K562 (cell line): Measurements from ENCODE around the gene RBM12. TPM values are rescaled to one million over a fixed set of nuclear protein-coding genes. Genes with fewer than 3 reads are reported as not detected.
A peak's percentile ranks its signal among the peaks of the same experiment; 100 is the strongest.

Experiments
- ATAC-seq: fragments of 200-7000 bp; cut with Tn5 transposase; 3 replicates; pipeline ENCODE4 v1.9.1; 2020; ENCODE audit warnings: moderate library complexity
- BruUV-seq: library from RNA; stranded (reverse); fragments of 400-500 nt; replicated peaks from 2 replicates; lab custom pipeline; 2021; lab: Mats Ljungman, UMichigan
- CTCF ChIA-PET: fragments of 300-600 bp; formaldehyde crosslinking; extraction: SDS; loops from one replicate; lab custom pipeline; 2021; ENCODE audit warnings: low intra/inter-chr PET ratio; lab: Yijun Ruan, JAX
- POLR2A ChIA-PET: fragments of 300-600, 350-650 bp; sonication (Branson Sonifier 250); formaldehyde crosslinking; extraction: SDS; loops from one replicate; lab custom pipeline; 2021; ENCODE audit warnings: antibody characterized with exemption, inconsistent platforms; lab: Yijun Ruan, JAX
- DNase-seq, 4 experiments: peaks; one replicate each; pipeline versions ENCODE4 v3.0.0 to v3.0.0-alpha.2; 2011 to 2018; ENCODE audit warnings: low spot score in 3 of 4, mixed read lengths in 3 of 4; ENCODE audit errors: extremely low read depth in 1 of 4
- FAIRE-seq: peaks from 2 replicates; lab custom pipeline; 2011; peaks lifted over from hg19 to GRCh38; lab: Jason Lieb, UNC
- H2AFZ ChIP-seq: 2 replicates; pipeline ENCODE4 v1.6.0; 2011; ENCODE audit warnings: low read depth, low read length, control low read depth, inconsistent platforms
- H3K27ac ChIP-seq: fragments of 200-600 bp; 3 replicates; pipeline ENCODE4 v1.8.0; 2011; ENCODE audit warnings: low read depth, mild to moderate bottlenecking, control low read depth, inconsistent platforms, low read length, moderate library complexity, mixed read lengths; ENCODE audit errors: extremely low read depth
- H3K27me3 ChIP-seq, 2 experiments: fragments of 300-600 bp in 1 of 2; 2 replicates in 1 of 2; 3 replicates in 1 of 2; pipeline versions ENCODE4 v1.6.0 to v1.8.0; 2011; ENCODE audit warnings: inconsistent platforms in 2 of 2, low read length in 2 of 2, mild to moderate bottlenecking in 1 of 2, mixed read lengths in 1 of 2, moderate library complexity in 1 of 2; ENCODE audit not compliant: control insufficient read depth in 2 of 2, insufficient read depth in 2 of 2
- H3K36me3 ChIP-seq: fragments of 300-600 bp; 3 replicates; pipeline ENCODE4 v1.8.0; 2011; ENCODE audit warnings: mild to moderate bottlenecking, low read length, inconsistent platforms; ENCODE audit not compliant: control insufficient read depth, insufficient read depth
- H3K4me1 ChIP-seq, 2 experiments: fragments of 200-600 bp in 1 of 2; replicated peaks in 1 of 2; 2 replicates in 1 of 2; 3 replicates in 1 of 2; pipeline versions ENCODE4 v1.5.1 to v1.8.0; 2011; ENCODE audit warnings: inconsistent platforms in 2 of 2, low read length in 2 of 2, mild to moderate bottlenecking in 1 of 2, mixed read lengths in 1 of 2, moderate library complexity in 1 of 2; ENCODE audit not compliant: control insufficient read depth in 2 of 2, insufficient read depth in 2 of 2
- H3K4me2 ChIP-seq: 2 replicates; pipeline ENCODE4 v1.6.1; 2011; ENCODE audit warnings: low read length, control low read depth, inconsistent platforms, mixed read lengths; ENCODE audit not compliant: insufficient read depth
- H3K4me3 ChIP-seq: fragments of 200-600 bp; sonication (generic), shearing (Covaris generic); 2 replicates; pipeline ENCODE4 v1.5.1; 2016; ENCODE audit warnings: control low read depth, inconsistent platforms
- H3K79me2 ChIP-seq: fragments of 200-600 bp; 3 replicates; pipeline ENCODE4 v1.8.0; 2011; ENCODE audit warnings: low read length, inconsistent platforms; ENCODE audit not compliant: control insufficient read depth, insufficient read depth
- H3K9ac ChIP-seq, 2 experiments: 2 replicates each; pipeline versions ENCODE4 v1.6.0 to v1.6.1; 2011; ENCODE audit warnings: low read depth in 2 of 2, low read length in 2 of 2, control low read depth in 1 of 2, inconsistent platforms in 1 of 2, mild to moderate bottlenecking in 1 of 2, mixed read lengths in 1 of 2; ENCODE audit not compliant: insufficient read depth in 1 of 2
- H3K9me1 ChIP-seq: one replicate; pipeline ENCODE4 v1.6.0; 2011; ENCODE audit warnings: inconsistent platforms, mild to moderate bottlenecking, low read length, moderate library complexity; ENCODE audit not compliant: control insufficient read depth, insufficient read depth
- H3K9me3 ChIP-seq: replicated peaks from 2 replicates; pipeline ENCODE4 v1.5.1; 2011; ENCODE audit warnings: low read depth, low read length, inconsistent platforms; ENCODE audit not compliant: control insufficient read depth, insufficient read depth
- H4K20me1 ChIP-seq: replicated peaks from 2 replicates; pipeline ENCODE4 v1.6.1; 2011; ENCODE audit warnings: low read length, inconsistent platforms, mixed read lengths; ENCODE audit not compliant: control insufficient read depth, insufficient read depth
- ARID1B ChIP-seq: fragments of 450-650 bp; IDR thresholded peaks from 2 replicates; pipeline ENCODE4 v1.6.1; 2016; ENCODE audit warnings: antibody characterized with exemption, mild to moderate bottlenecking, inconsistent platforms
- BCOR ChIP-seq: fragments of 450-650 bp; IDR thresholded peaks from 2 replicates; pipeline ENCODE4 v1.6.1; 2016
- CBFA2T3 ChIP-seq: fragments of 450-650 bp; IDR thresholded peaks from 2 replicates; pipeline ENCODE4 v1.6.1; 2017
- DPF2 ChIP-seq: fragments of 450-650 bp; IDR thresholded peaks from 2 replicates; pipeline ENCODE4 v1.6.1; 2016
- ESRRA ChIP-seq: fragments of 450-650 bp; IDR thresholded peaks from 2 replicates; pipeline ENCODE4 v1.6.1; 2014; ENCODE audit warnings: low read depth, mild to moderate bottlenecking, moderate library complexity, borderline replicate concordance
- NCOA2 ChIP-seq, 2 experiments: fragments of 450-650 bp; IDR thresholded peaks; 2 replicates each; pipeline ENCODE4 v1.6.1; 2018; ENCODE audit warnings: mild to moderate bottlenecking in 2 of 2, moderate library complexity in 1 of 2; ENCODE audit not compliant: partially characterized antibody in 2 of 2
- RUNX1 ChIP-seq: sonication (generic); IDR thresholded peaks from 2 replicates; pipeline ENCODE4 v1.6.1; 2016; ENCODE audit warnings: antibody characterized with exemption, low read depth
- SMARCA4 ChIP-seq: fragments of 450-650 bp; IDR thresholded peaks from 2 replicates; pipeline ENCODE4 v1.6.1; 2016
- SMARCE1 ChIP-seq: fragments of 450-650 bp; IDR thresholded peaks from 2 replicates; pipeline ENCODE4 v1.7.1; 2016; ENCODE audit warnings: mild to moderate bottlenecking
- SP2 ChIP-seq: IDR thresholded peaks from 2 replicates; pipeline ENCODE4 v1.6.1; 2011; ENCODE audit warnings: mild to moderate bottlenecking, low read depth, low read length, moderate library complexity; ENCODE audit not compliant: poor library complexity, severe bottlenecking; ENCODE audit errors: extremely low read depth
- ZFP36 ChIP-seq: fragments of 150-350 bp; IDR thresholded peaks from 2 replicates; pipeline ENCODE4 v1.6.1; 2018; ENCODE audit warnings: low read length, low read depth; ENCODE audit not compliant: partially characterized antibody
- WGBS: fragments of 100-300 bp; shearing (Covaris generic); methylation state at CpG from one replicate; pipeline ENCODE4 v1.1.6; 2016; ENCODE audit warnings: low coverage, mixed read lengths; ENCODE audit not compliant: insufficient coverage; ENCODE audit errors: missing lambda C conversion rate; 5-methylcytosine and 5-hydroxymethylcytosine counted together
- in situ Hi-C: fragments of 300-500 bp; cut with MboI; formaldehyde crosslinking; loops from 4 replicates; pipeline ENCODE4 v1.15.0; 2018; ENCODE audit warnings: inconsistent platforms, mixed read lengths
- intact Hi-C: fragments of 100-400 bp; cut with micrococcal nuclease; formaldehyde crosslinking; loops from 2 replicates; pipeline ENCODE4 v1.14.2; 2022
- polyA plus RNA-seq, 8 experiments: library from polyadenylated mRNA; depleted of rRNA in 4 of 8; stranded (reverse) in 5 of 8; unstranded in 3 of 8; fragments of >200 nt; fragmentation: Nextera tagmentation in 2 of 8; fragmentation: Illumina TruSeq in 1 of 8; extraction: Ambion mirVana in 2 of 8; extraction: Trizol in 1 of 8; gene quantifications; 2 replicates each; pipeline versions ENCODE4 v1.2.1 to v1.2.3, GENCODE V29; 2011 to 2014; ENCODE audit warnings: inconsistent platforms in 1 of 8, missing spikeins in 1 of 8
- total RNA-seq, 7 experiments: library from RNA; depleted of rRNA in 6 of 7; stranded (reverse); fragments of >200 nt in 6 of 7; fragmentation: Illumina TruSeq in 2 of 7; extraction: Trizol in 2 of 7; gene quantifications; 2 replicates each; pipeline versions ENCODE4 v1.2.1 to v1.2.3, GENCODE V29; 2011 to 2021; ENCODE audit warnings: low replicate concordance in 1 of 7
- TF ChIP-seq, protein P1 (sequence below): fragments of 450-650 bp; IDR thresholded peaks from 2 replicates; pipeline ENCODE4 v1.6.1; 2014; ENCODE audit warnings: low read depth, mild to moderate bottlenecking, moderate library complexity, borderline replicate concordance
- TF ChIP-seq, protein P2 (sequence below): sonication (generic); formaldehyde crosslinking; IDR thresholded peaks from 2 replicates; pipeline ENCODE4 v1.8.1; 2022; ENCODE audit warnings: missing genetic modification reagents

The RBM12 gene
- total and polyA plus RNA-seq, 9 of the 15 experiments (the other 6 are each of a cell fraction or from before 2014, with no cell fraction given) = 5.0 to 162 (median 73.3) TPM

DNA sequence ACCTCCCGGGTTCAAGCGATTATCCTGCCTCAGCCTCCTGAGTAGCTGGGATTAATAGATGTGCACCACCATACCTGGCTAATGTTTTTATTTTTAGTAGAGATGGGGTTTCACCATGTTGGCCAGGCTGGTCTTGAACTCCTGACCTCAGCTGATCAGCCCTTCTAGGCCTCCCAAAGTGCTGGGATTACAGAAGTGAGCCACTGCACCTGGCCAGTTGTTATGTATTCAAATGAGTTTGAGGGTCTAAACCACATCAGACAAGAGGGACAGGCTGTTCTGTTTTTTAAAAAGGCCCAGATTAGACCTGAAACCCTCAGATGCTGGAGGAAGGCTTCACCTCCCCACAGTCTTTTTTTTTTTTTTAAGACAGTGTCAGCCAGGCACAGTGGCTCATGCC, 53.2 kb downstream of the RBM12 start:
- H3K9me1 ChIP-seq = no peaks in the 10 kb centered on the region
- H3K36me3 ChIP-seq = no peaks in the 10 kb centered on the region
- H3K4me3 ChIP-seq = no peak overlapping the region
- TF ChIP-seq RUNX1 = no peak
- TF ChIP-seq BCOR = 0 out of 2 replicates have a peak, but pooled peaks have one; percentile 3
- ChIA-PET POLR2A (interaction anchor here (0.6 to 0.9 kb wide), 5 partner anchors 10 to 109 kb away, joined by 3 read pairs; no protein-coding TSS in a partner anchor), CTCF (no interaction called here)
- in situ Hi-C loops (no loop called here), intact Hi-C loops (loop anchor here (10.0 kb wide), 1 partner anchor 147 kb away; no protein-coding TSS in a partner anchor)
- DNase-seq (no peak), FAIRE-seq (no peak), ATAC-seq (no peak)
- no peaks in the 10 kb centered on the region for H4K20me1 ChIP-seq
- BruUV-seq = no TSS peak
- H3K9ac ChIP-seq = no peak overlapping the region; a peak in 1 of 4 replicates
- H3K9me3 ChIP-seq = no peaks in the 10 kb centered on the region
- no peak overlapping the region for H3K27ac ChIP-seq
- peaks cover 15 to 31% of the 10 kb centered on the region in 2 experiments; a peak in 4 of 5 replicates for H3K4me1 ChIP-seq
- peak overlapping the region; percentile 12; the same call in 1 of the 2 replicates for H2AFZ ChIP-seq
- H3K27me3 ChIP-seq = no peaks in the 10 kb centered on the region
- 60% methylated on average over 1 of the region's 2 CpGs for WGBS
- H3K79me2 ChIP-seq = no peaks in the 10 kb centered on the region
- no peak overlapping the region for H3K4me2 ChIP-seq

DNA sequence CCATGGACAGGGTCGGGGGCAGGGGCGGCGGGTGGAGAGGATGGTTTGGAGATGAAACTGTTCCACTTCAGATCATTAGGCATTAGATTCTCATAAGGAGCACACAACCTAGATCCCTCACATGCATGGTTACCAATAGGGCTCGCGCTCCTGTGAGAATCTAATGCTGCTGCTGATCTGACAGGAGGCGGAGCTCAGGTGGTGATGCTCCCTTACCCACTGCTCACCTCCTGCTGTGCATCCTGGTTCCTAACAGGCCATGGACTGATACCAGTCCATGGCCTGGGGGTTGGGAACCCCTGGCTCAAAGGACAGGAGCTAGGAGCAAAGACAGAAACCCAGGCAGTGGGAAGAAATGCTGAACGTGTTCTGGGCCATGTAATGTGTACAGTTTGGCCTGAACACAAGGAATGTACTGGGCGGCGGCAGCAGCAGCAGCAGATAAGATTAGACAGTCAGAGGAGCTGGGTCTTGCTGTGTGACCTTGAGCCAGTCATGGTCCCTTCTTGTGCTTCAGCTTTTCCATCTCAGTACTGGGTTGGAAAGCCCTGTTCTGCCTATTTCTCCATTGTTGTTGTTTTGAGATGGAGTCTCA, 53.8 kb downstream of the RBM12 start:
- POLR2A ChIA-PET = interaction anchor here (0.6 to 1.0 kb wide), 7 partner anchors 8 to 481 kb away, joined by 3 to 6 read pairs (median 3); no protein-coding TSS in a partner anchor
- BruUV-seq = no TSS peak
- ATAC-seq (peak; percentile 49), DNase-seq (peak in 2 of 4 experiments; percentile 48 to 64), FAIRE-seq (peak; percentile 91)
- H3K4me1 ChIP-seq = peaks cover 15 to 29% of the 10 kb centered on the region in 2 experiments; a peak in 4 of 5 replicates
- no peak overlapping the region for H3K4me3 ChIP-seq
- CTCF ChIA-PET = no interaction called here
- no peaks in the 10 kb centered on the region for H3K27me3 ChIP-seq
- no peaks in the 10 kb centered on the region for H3K79me2 ChIP-seq
- peak overlapping the region; percentile 12; the same call in 1 of the 2 replicates for H2AFZ ChIP-seq
- no peaks in the 10 kb centered on the region for H3K9me1 ChIP-seq
- 52% methylated on average over 9 of the region's 9 CpGs for WGBS
- in situ Hi-C loops (no loop called here), intact Hi-C loops (loop anchor here (10.0 kb wide), 1 partner anchor 146 kb away; no protein-coding TSS in a partner anchor)
- H3K9me3 ChIP-seq = no peaks in the 10 kb centered on the region
- H3K9ac ChIP-seq = peak overlapping the region in 1 of 2 experiments; percentile 15; a peak in 1 of 4 replicates
- no peaks in the 10 kb centered on the region for H4K20me1 ChIP-seq
- peak overlapping the region; percentile 25; the same call in 1 of the 2 replicates for H3K4me2 ChIP-seq
- no peaks in the 10 kb centered on the region for H3K36me3 ChIP-seq
- no peak overlapping the region for H3K27ac ChIP-seq
- TF ChIP-seq ARID1B (peak; percentile 29; the same call in 1 of the 2 replicates), SMARCA4 (peak; percentile 23; the same call in 1 of the 2 replicates), SMARCE1 (peak; percentile 52; the same call in 1 of the 2 replicates), NCOA2 (IDR thresholded peaks at IDR 0.05; ENCODE audit: partially characterized antibody in 2 of 2) (no peak), SP2 (no peak), BCOR (peak; percentile 59; the same call in 1 of the 2 replicates), CBFA2T3 (peak; percentile 25; the same call in 1 of the 2 replicates), ESRRA (peak; percentile 68; the same call in 1 of the 2 replicates), ZFP36 (peak; percentile 73), DPF2 (peak; percentile 47)
- TF ChIP-seq, protein P1, sequence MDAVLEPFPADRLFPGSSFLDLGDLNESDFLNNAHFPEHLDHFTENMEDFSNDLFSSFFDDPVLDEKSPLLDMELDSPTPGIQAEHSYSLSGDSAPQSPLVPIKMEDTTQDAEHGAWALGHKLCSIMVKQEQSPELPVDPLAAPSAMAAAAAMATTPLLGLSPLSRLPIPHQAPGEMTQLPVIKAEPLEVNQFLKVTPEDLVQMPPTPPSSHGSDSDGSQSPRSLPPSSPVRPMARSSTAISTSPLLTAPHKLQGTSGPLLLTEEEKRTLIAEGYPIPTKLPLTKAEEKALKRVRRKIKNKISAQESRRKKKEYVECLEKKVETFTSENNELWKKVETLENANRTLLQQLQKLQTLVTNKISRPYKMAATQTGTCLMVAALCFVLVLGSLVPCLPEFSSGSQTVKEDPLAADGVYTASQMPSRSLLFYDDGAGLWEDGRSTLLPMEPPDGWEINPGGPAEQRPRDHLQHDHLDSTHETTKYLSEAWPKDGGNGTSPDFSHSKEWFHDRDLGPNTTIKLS = no peak
- TF ChIP-seq, protein P2, sequence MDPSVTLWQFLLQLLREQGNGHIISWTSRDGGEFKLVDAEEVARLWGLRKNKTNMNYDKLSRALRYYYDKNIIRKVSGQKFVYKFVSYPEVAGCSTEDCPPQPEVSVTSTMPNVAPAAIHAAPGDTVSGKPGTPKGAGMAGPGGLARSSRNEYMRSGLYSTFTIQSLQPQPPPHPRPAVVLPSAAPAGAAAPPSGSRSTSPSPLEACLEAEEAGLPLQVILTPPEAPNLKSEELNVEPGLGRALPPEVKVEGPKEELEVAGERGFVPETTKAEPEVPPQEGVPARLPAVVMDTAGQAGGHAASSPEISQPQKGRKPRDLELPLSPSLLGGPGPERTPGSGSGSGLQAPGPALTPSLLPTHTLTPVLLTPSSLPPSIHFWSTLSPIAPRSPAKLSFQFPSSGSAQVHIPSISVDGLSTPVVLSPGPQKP (CRISPR knock-in tag) = no peak
